Subcutaneous adipose tissue (tissue), 4 donors: ENCODE results near the gene COL20A1. TPM values are rescaled to one million over a fixed set of nuclear protein-coding genes. Genes with fewer than 3 reads are reported as not detected.

Experiments used
- total RNA-seq, 4 donors: library from RNA; depleted of rRNA; stranded (reverse); fragments of >200 nt; gene quantifications; one replicate each; pipeline ENCODE4 v1.1.0, GENCODE V29; 2016
- TF ChIP-seq, protein P1 (sequence below): fragments of 450-650 bp; IDR thresholded peaks from one replicate; pipeline ENCODE4 v1.5.1; 2016; ENCODE audit warnings: low read depth, mild to moderate bottlenecking, control low read depth, antibody characterized with exemption, moderate library complexity

COL20A1 gene
- total RNA-seq, 4 donors from 2014 or later = not detected

DNA sequence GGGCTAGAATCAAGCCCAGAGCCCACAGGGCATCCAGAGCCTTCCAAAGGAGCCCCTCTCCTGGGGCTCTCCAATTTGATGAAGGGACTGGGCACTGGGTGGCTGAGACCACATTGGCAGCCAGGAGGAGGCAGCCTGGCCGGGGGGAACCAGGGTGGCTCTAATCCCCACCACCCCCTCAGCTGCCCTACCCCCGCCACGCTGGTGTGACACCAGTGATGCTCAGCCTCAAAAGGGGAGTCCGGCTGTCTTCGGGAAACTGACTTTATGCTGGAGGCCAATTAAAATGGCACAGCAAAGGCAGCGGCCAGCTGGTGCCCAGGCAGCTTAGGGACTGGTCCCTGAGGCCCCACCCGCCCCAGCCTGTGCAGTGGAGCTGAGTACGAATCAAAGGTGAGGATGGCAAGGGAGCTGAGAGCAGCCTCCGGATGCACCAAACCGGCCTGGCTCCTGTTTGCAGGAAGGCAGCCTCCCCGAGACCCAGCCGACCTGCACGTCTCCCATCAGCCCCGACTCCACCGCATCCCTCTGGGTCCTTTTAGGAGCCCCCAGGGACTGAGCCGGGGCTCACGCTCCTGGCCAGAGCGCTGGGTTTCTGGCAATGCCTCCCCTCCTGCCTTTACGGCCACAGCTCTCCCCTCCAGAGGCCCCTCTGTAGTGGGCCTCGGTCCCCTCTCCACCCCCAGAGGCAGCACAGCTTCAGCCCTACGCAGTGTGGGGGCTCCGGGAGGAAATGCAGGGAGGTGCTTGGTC, 39.7 kb downstream of the COL20A1 start:
- TF ChIP-seq, protein P1, sequence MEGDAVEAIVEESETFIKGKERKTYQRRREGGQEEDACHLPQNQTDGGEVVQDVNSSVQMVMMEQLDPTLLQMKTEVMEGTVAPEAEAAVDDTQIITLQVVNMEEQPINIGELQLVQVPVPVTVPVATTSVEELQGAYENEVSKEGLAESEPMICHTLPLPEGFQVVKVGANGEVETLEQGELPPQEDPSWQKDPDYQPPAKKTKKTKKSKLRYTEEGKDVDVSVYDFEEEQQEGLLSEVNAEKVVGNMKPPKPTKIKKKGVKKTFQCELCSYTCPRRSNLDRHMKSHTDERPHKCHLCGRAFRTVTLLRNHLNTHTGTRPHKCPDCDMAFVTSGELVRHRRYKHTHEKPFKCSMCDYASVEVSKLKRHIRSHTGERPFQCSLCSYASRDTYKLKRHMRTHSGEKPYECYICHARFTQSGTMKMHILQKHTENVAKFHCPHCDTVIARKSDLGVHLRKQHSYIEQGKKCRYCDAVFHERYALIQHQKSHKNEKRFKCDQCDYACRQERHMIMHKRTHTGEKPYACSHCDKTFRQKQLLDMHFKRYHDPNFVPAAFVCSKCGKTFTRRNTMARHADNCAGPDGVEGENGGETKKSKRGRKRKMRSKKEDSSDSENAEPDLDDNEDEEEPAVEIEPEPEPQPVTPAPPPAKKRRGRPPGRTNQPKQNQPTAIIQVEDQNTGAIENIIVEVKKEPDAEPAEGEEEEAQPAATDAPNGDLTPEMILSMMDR = no peak

DNA sequence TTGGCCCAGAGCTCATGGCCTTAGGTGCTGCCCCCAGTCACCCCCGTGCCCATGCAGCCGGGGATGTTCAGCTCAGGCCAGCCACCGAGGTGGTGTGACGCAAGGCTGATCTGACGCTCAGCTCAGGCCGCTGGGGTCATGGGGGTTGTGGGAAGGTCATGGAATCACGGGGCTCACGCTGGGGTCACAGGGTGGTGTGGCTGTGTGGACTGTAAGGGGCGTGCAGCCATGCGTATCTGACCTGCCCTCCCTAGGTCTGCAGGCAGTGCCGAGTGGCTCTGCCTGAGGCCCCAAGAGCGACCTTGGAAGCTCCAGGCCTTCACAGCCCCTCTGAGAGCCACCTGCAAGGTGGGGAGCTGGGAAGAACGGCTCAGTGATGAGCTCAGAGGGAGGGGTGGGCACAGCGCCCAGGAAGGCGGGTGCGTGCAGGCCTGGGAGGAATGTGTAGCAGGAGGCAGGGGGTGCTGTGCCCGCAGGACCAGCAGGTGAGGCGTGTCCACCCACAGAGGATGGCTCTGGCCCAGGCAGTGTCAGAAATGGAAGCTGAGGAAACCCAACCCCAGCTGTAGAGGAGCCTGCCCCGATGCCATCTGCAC, 40.4 kb downstream of the COL20A1 start:
- TF ChIP-seq, protein P1 = no peak

DNA sequence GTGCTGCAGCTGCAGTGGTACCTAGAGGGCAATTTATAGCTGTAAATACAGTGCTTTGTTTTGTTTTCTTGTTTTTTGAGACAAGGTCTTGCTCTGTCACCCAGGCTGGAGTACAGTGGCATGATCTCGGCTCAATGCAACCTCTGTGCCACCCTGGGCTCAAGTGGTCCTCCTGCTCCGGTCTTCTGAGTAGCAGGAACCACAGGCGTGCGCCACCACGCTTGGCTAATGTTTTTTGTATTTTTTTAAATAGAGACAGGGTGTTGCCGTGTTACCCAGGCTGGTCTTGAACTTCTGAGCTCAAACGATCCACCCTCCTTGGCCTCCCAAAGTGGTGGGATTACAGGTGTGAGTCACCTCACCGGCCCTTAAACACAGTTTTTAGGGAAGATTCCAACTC, 41.4 kb downstream of the COL20A1 start:
- TF ChIP-seq, protein P1 = no peak

DNA sequence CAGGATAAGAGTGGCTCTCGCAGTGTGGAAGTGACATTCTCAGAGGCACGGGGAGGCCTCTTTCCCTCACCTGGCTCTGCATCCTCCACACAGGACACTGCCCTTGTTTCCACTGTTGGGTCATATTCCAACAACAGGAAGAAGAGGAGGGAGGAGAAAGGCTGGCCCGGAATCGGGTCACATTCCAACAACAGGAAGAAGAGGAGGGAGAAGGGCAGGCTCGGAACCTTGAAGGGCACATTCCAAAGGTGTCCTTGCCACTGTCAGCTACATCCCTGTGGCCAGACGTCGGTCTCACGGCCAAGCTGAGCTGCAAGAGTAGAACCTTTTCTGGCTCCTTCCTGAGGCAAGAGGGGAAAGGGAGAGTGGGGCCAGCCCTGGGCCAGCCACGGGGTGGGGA, 42.7 kb downstream of the COL20A1 start:
- TF ChIP-seq, protein P1 = no peak

DNA sequence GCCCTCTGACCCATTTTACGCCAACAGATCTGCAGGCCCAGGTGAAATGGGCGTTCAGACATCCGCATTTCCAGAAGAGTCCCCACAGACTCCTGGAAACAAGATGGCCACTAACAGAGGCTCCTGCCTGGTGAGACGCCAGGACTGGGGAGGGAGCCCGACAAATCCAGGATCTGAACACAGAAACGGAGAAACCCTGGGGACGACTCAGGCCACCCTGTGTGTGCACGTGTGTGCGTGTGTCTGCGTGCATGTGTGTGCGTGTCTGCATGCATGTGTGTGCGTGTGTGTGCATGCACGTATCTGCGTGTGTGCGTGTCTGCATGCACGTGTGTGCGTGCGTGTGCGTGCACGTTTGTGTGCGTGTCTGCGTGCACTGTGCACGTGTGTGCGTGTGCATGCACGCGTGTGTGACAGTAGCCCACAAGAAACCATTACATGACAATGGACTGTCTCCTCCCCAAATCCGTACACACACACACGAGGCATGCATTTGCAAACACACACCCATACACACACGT, 43.3 kb downstream of the COL20A1 start:
- TF ChIP-seq, protein P1 = no peak

DNA sequence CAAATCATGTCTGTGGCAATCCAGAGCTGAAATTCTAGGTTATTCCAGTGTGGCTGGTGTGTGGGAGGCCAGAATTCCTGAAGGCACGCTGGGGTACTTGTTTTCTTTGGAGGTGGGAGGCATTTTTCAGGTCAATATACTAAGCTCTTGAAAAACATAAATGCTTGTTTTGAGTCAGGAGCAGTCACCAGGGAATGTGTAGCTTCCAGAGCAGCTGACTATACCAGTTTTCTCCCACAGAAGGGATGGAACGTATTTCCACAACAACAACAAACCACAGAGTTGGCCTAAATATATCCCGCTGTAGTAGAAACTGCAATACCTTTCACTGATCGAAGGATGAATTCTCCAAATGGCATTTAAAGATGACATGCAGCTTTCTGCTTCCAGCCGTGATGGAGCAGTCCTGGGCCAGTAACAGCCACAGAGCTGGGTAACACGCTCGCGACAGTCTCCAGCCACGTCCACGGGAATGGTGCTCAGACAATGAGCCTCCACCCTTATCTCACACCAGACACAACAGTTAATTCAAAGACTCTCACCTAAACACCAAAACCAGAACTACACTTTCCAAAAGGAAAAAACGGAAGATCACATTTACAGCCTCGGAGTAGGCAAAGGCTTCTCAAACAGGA, 44.9 kb downstream of the COL20A1 start:
- TF ChIP-seq, protein P1 = no peak
